GM18870 (cell line): ENCODE data around the gene MEF2A.
A peak's percentile ranks its signal among the peaks of the same experiment; 100 is the strongest.
"Not testable (repeated sequence)": the region's sequence is repeated elsewhere in the genome, so short reads cannot be mapped to it uniquely, and the experiment has no call there.

Experiments
- ATAC-seq: cut with Tn5 transposase; IDR thresholded peaks from one replicate; pipeline ENCODE4 v1.9.1; 2021; ENCODE audit warnings: moderate library complexity; ENCODE audit not compliant: unreplicated experiment

Gene MEF2A

DNA sequence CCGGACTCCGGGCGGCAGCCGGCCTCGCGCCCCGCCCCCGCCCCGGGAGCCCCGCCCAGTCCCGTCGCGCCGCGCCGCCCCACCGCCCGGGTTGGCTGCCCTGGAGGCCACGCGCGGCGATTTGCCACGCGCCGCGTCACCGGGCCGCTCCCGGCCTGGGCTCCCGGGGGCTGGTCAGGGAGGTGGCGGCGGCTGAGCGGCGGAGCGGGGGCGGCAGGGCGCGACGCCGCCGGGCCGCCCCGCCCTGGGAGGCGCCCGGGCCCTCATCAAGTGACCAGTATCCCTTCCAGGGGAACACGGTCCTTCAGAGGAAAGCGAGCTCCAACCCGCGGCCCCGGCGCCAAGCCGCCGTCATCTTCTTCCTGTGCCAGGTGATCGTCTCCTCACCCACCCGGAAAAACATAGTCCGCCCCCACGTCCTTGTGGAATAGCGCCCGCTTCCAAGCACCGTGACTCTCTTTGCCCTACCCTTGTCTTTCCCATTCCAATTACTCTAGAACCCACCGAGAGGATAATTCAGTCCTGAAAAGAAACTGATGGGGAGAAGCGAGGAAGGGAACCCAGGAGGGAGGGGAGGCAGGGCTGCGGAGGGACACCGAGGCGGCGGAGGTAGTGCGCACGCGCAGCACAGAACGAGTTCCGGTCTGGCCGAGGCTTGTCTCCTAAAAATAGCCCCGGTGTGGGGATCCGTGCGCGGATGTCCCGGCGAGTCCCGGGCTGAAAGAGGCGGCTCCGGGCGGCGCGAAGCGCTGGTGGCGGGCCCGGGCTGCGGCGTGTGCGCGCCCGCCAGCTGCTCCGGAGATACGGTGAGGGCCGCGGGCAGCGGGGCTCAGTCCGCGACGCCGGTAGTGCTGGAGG, at the start of gene MEF2A:
Gene MEF2A (plus strand): TSS at position 686 of the 858 bp plus-strand sequence. CDS start 67,136 bp downstream, outside the sequence.
- peak; percentile 45 for ATAC-seq

DNA sequence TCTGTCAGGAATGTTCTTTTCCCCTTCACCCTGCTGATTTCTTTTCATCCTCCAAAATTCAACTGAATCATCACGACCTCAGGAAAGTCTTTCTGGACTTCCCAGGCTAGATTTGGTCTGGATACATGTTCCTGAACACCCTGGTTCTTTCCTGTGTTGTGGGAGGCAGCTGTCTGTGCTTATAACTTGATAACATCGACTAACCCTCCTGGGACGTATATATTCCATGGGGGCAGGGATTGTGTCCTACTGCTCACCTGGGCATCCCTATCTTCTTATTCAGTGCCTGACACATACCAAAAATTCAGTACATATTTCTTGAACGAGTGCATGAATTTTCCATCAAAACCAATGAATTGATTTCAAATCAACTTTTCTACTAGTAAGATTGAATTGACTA, 47.6 kb upstream of the MEF2A start:
- no peak for ATAC-seq

DNA sequence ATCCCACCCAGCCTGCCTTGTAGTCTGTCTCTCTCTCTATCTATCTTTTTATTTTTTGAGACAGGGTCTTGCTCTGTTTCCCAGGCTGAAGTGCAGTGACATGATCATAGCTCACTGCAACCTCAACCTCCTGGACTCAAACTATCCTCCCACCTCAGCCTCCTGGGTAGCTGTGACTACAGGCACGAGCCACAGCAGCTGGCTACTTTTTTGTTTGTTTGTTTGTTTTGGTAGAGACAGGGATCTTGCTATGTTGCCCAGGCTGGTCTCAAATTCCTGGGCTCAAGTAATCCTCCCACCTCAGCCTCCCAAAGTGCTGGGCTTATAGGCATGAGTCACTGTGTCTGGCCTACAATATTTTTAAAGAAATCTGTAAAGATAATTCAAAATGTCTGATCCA, 46.4 kb upstream of the MEF2A start:
- not testable (repeated sequence) for ATAC-seq

- peak; percentile 61 for ATAC-seq
Observed at GRCh38 chr15:99522288-99522687, 43.5 kb upstream of the MEF2A start.

DNA sequence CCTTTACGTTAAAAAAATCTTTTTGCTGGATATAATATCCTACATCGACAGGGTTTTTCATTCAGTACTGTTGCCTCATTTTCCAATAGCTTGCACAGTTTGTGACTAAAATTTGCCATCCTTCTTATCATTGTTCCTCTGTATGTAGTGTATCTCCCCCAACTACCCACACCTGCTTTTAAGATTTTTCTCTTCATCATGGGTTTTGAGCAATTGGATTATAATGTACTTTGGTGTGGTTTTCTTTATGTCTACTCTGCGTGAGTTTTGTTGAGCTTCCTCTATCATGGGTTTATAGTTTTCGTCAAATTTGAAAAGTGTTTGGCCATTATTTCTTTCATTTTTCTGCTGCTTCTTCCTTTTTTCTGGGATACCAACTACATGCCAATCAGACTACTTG, 39.6 kb upstream of the MEF2A start:
- ATAC-seq, result no peak

DNA sequence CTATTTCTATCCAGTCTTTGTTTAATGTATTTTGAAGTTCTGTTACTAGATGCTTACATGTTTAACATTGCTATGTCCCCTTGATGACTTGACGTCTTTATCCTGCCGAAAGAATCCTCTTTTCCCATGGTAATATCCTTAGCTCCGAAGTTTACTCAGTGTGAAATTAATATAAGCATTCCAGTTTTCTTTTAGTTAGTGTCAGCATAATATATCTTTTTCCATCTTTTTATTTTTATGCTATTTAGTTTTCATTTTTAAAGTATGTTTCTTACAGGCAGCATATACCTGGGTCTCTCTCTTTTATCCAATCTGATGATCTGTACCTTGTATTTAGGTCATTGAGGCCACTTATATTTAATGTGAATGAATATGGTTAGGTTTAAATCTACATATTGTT, 39.1 kb upstream of the MEF2A start:
- ATAC-seq, result no peak

DNA sequence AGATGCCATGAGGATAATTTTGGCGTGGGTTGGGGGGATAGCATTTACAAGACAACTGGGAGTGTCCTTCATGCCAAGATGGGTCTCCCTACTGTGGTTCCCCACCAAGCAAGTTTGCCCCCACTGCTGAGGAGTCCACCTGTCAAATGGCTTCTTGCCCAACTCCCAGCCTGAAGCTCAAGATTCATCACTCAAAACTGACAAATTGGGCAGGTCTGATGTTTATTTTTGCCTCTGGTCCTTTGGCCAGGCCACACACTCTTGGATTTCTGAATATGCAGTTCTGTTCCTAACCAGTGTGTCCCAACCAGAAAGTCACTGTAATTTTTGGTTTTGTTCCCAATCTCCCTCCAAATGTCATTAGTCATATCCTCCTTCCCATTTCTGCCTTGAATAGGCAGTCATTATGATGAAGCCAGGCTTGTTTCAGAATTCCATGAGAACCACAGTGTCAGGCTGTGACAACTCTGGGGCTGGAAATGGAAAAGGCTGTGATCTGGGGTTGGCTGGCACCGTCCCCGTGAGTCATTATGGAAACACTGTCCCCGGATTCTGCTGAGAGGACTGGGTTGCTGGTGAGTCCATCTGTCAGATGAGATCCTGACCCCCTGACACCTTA, 29.3 kb upstream of the MEF2A start:
- no peak for ATAC-seq

DNA sequence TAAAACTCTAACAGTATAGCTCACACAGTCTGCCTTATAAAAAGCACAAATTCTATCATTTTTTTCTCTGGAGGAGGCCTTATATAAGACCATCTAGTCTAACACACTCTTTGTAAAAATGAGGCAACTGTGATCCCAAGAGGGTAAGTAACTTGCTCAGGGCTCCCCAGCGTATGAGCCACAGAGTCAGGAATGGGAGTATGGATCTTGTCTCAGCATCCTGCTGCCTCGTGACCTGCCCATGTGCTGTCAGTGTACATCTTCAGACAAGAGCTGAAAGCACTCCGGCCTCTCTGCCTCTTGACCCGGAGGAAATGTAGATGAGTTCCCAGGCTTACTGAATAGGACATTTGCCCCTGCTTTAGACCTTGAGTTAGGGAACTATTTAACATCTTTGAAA, 28.4 kb upstream of the MEF2A start:
- no peak for ATAC-seq

DNA sequence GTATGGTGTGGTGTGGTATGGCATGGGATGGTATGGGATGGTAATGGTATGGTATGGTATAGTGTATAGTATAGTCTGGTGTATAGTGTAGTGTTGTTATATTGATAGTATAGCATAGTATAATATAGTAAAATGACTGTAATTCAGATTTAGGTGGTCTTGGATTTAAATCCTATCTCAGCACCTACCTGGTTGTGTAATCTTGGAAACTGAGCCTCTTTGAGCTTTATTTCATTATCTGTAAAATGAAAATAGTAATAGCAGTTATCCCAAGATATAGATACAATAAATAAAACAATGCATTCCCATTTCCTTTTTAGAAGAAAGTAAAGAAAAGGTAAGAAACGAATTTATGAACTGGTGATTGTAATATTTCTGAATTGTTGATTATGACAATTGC, 27.5 kb upstream of the MEF2A start:
- no peak for ATAC-seq

DNA sequence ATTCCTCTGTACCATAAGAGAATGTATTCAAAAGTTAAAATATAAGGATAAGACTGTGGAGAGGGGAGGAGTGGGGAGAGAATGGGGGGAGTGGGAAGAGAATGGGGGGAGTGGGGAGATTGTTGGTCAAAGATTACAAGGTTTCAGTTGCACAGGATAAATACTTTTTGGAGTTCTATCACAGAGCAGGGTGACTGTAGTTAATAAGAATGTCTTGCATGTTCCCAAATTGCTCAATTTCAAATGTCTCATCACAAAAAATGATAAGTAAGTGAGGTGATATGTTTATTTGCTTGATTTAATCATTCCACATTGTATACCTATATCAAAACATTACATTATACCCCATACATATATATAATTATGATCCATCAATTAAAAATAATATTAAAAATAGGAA, 23.0 kb upstream of the MEF2A start:
- ATAC-seq, result no peak

DNA sequence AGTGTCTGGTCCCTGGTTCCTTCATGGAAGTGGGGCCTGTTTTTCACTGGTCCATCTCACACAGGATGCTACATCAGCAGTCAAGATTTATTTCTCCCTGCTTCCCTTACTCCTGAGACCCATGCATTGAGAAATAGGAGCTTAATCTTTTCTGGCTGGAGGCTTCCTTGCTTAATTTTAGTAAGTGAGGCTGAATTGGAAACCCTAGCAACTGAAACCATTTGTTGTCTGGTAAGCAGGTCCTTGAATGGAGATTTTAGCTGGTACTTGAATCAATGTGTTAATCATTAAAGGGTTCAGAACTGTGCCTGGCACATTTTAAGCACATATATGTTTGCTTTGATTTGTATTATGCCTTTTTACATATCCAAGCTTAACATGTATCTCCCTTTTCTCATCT, 20.2 kb upstream of the MEF2A start:
- no peak for ATAC-seq

GRCh38 chr15:99546441-99547100, 19.2 kb upstream of the MEF2A start:
- ATAC-seq, result no peak

GRCh38 chr15:99547517-99547916, 18.3 kb upstream of the MEF2A start:
- no peak for ATAC-seq

DNA sequence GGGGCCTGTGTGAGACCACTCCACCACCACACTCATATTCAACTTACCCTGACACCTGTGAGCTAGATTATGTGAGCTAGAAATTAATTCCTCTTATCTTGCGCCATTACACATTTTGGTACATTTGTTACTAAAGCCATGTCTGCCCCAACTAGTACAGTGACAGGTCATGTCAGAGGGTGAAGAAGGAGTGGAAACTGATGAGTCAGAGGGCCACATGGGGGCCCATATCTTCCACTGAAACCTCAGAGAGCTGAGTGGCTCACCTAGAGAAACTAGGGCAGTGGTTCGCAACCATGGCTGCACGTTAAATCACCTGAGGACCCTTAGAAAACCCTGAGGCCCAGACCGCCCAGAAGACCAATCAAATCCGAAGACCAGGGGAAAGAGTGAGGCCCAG, 15.7 kb upstream of the MEF2A start:
- no peak for ATAC-seq

- ATAC-seq, result no peak
Observed at GRCh38 chr15:99552111-99552510, 13.7 kb upstream of the MEF2A start.

- no peak for ATAC-seq
Observed at GRCh38 chr15:99554880-99555488, 10.8 kb upstream of the MEF2A start.

DNA sequence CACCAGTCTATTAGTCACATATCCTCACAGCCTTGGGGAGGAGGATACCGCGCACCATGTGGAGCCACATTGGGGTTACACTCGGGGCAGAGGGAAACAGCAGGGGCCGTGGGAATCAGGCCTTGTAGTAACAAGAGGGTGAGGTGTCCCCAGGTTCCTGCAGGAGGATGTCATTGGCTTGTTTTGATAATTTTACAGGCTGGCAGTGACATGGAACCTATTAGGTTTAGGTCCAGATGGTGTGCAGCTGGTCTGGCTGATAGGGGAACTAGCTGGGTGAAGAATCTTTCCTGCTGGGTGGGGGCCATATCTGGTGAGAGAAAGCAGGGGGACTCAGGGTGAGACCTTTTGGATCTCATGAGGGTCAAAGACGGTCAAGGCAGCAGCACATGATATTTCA, 9.8 kb upstream of the MEF2A start:
- no peak for ATAC-seq

DNA sequence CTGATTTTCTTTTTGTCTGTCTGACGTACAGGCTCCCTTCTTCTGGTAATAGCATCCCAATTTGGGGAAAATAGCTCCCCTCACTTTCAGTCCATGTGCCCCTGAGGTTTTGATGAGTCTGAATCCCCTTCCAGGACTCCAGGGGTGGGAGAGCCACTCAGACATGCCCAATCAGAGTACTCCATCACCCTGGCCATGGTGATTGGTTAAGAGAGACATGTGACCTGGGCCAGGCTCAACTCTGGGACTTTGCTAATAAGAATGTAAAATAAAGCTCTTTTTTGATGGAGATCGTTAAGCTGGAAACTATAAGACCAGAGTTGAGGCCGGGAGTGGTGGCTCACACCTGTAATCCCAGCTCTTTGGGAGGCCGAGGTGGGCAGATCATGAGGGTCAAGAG, 9.2 kb upstream of the MEF2A start:
- no peak for ATAC-seq

DNA sequence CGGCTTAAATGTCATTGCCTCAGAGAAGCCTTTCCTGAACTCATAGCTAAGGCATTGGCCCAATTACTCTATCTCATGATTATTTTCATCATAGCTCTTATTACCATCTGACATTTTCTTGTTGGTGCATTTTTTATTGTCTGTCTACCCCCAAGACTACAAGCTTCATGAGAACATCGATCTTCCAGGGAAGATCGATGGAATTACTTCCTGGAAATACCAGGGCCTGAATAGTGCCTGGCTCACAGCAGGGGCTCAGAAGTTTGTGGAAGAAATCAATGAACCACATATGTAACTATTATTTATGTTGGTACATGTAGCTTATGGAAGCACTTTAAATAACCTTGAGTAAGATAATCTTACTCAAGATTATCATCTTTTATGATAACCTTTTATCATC, 7.7 kb upstream of the MEF2A start:
- ATAC-seq, result no peak

DNA sequence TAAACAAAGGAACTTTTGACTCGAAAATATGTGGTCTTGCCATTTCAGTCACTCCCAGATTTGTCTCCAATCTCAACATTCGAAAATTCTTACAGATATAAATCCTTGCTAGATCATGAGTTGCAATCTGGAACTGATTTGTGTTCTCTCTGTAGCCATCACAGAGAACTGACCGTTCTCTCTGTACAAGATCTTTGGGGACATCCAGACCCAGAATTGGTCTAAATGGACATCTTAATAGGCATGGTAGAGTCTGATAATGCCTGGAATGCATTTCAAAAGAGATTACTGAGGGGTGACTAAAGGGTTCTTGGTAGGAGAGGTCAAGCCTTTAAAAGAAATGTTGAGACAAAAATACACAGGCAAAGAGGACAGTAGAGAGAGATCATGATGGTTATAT, 7.2 kb upstream of the MEF2A start:
- no peak for ATAC-seq

DNA sequence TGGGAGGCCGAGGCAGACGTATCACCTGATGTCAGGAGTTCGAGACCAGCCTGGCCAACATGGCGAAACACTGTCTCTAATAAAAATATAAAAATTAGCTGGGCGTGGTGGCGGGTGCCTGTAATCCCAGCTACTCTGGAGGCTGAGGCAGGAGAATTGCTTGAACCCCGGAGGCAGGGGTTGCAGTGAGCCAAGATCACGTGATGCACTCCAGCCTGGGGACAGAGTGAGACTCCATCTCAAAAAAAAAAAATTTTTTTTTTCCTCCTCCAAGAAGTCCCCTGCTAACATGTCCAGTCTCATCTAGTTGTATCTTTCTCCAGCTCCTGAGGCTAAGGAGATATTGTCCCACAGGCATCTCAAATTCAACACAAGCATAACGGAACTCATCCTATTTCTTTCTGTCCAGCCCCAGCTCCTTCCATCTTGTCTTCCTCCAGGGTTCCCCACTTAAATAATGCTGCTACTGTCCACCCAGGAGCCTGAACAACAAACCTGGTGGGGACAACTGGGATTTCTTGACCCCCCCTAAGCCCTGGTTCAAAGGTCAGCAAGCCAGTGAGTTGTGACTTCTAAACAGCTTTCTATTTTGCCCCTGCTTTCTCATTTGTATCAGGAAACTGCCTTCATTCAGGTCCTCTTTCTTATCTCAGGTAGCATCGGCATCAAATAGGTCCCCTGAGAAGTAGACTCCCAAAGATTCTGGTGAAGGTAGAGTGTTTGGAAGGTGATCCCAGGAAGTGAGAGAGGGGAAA, 4.1 kb upstream of the MEF2A start:
- no peak for ATAC-seq
